Stimulated activated naive CD8-positive, alpha-beta T cell treated with anti-CD3 and anti-CD28 coated beads, Interleukin-15, amount 100 ng/mL, for 72 hours (primary cell): Measurements from ENCODE around the gene C8B.
A peak's percentile ranks its signal among the peaks of the same experiment; 100 is the strongest.

Experiments used
- ATAC-seq: fragments of 150-1000 bp; cut with Tn5 transposase; 2 replicates; pipeline ENCODE4 v1.10.0; 2021; ENCODE audit warnings: mild to moderate bottlenecking, moderate library complexity
- DNase-seq, 2 donors: peaks; one replicate each; pipeline ENCODE4 v3.0.0; 2021 to 2022
- H3K27ac Mint-ChIP-seq, 2 donors: one replicate each; pipeline ENCODE4 v1.8.0; 2022; ENCODE audit warnings: mild to moderate bottlenecking in 2 of 2, mixed read lengths in 2 of 2, moderate library complexity in 2 of 2
- H3K27me3 Mint-ChIP-seq: one replicate; pipeline ENCODE4 v1.8.0; 2022; ENCODE audit warnings: mixed read lengths
- H3K4me1 Mint-ChIP-seq: one replicate; pipeline ENCODE4 v1.8.0; 2022; ENCODE audit warnings: mild to moderate bottlenecking, mixed read lengths
- H3K4me3 Mint-ChIP-seq, 2 donors: one replicate each; pipeline ENCODE4 v1.8.0; 2022; ENCODE audit warnings: mild to moderate bottlenecking in 2 of 2, mixed read lengths in 2 of 2, moderate library complexity in 1 of 2
- H3K9me3 Mint-ChIP-seq, 2 donors: one replicate each; pipeline ENCODE4 v1.8.0; 2022; ENCODE audit warnings: mixed read lengths in 2 of 2

The C8B gene

GRCh38 chr1:56979986-56980755, 14.4 kb upstream of the C8B start:
- no peak overlapping the region for H3K27ac Mint-ChIP-seq
- peaks cover 32% of the 10 kb centered on the region for H3K27me3 Mint-ChIP-seq
- DNase-seq: no peak
- H3K9me3 Mint-ChIP-seq: peaks cover 0 to 7% of the 10 kb centered on the region in 2 donors
- H3K4me3 Mint-ChIP-seq: no peak overlapping the region
- H3K4me1 Mint-ChIP-seq: no peaks in the 10 kb centered on the region
- ATAC-seq: no peak

GRCh38 chr1:56978819-56979218, 13.0 kb upstream of the C8B start:
- peaks cover 0 to 7% of the 10 kb centered on the region in 2 donors for H3K9me3 Mint-ChIP-seq
- no peak for ATAC-seq
- no peak overlapping the region for H3K4me3 Mint-ChIP-seq

GRCh38 chr1:56977910-56978309, 12.1 kb upstream of the C8B start:
- DNase-seq (no peak), ATAC-seq (no peak)
- peaks cover 0 to 7% of the 10 kb centered on the region in 2 donors for H3K9me3 Mint-ChIP-seq
- no peaks in the 10 kb centered on the region for H3K4me1 Mint-ChIP-seq
- no peak overlapping the region for H3K4me3 Mint-ChIP-seq
- H3K27me3 Mint-ChIP-seq: peaks cover 32% of the 10 kb centered on the region
- H3K27ac Mint-ChIP-seq: no peak overlapping the region

More at GRCh38 chr1:56978819-56979218, 13.0 kb upstream of the C8B start:
- DNase-seq: no peak
- Mint-ChIP-seq H3K27me3 (peaks cover 32% of the 10 kb centered on the region), H3K4me1 (no peaks in the 10 kb centered on the region), H3K27ac (no peak overlapping the region)

- DNase-seq (no peak), ATAC-seq (no peak)
- Mint-ChIP-seq H3K4me3 (no peak overlapping the region), H3K27me3 (peaks cover 17% of the 10 kb centered on the region), H3K9me3 (peaks cover 0 to 7% of the 10 kb centered on the region in 2 donors), H3K27ac (no peak overlapping the region), H3K4me1 (no peaks in the 10 kb centered on the region)
These were observed 9.6 kb upstream of the C8B start for GRCh38 chr1:56975446-56975845.

- Mint-ChIP-seq H3K4me3 (no peak overlapping the region), H3K27ac (no peak overlapping the region), H3K4me1 (no peaks in the 10 kb centered on the region), H3K27me3 (peaks cover 8% of the 10 kb centered on the region), H3K9me3 (peaks cover 0 to 7% of the 10 kb centered on the region in 2 donors)
- no peak for DNase-seq
- no peak for ATAC-seq
These were observed 8.3 kb upstream of the C8B start for GRCh38 chr1:56973923-56974742.

DNA sequence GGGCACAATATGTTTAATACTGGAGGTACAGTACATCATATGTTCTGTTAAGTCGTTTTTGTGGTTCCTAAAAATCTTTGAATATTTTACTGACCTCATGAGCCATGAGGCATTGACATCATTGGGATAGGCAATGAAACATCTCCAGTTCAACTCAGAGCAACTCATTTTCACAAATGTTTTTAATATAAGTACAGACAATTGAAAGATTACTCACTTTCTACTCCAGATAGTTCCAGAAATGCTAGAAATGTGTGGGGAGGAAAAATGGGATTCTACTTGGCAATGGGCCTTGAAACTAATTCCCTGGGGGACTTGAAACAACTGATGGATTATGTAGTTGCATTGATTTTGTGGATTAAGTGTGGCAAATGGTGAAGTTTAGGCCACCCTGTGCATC, 7.2 kb upstream of the C8B start:
- no peak overlapping the region for H3K27ac Mint-ChIP-seq
- peaks cover 0 to 12% of the 10 kb centered on the region in 2 donors for H3K9me3 Mint-ChIP-seq
- no peaks in the 10 kb centered on the region for H3K4me1 Mint-ChIP-seq
- peaks cover 8% of the 10 kb centered on the region for H3K27me3 Mint-ChIP-seq
- no peak overlapping the region for H3K4me3 Mint-ChIP-seq
- DNase-seq (no peak), ATAC-seq (no peak)

DNA sequence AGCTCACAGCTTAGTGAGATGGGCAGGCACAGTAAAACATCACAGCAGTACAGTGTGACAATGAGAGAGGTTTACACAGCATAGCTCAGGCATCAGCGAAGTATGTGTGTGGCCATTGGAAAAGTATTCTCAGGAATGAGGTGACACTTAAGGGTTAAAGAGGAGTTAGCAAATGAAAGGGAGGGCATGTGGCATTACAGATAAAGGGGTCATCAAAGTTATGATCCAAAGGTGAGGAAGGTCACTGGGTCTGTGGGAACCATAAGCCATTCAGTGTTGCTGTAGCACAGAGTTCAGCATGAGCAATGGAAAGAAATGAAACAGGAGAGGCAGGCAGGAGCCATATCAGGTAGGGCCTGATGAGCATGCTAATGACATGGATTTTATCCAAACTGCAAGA, 4.5 kb upstream of the C8B start:
- Mint-ChIP-seq H3K4me1 (no peaks in the 10 kb centered on the region), H3K4me3 (no peak overlapping the region), H3K27ac (no peak overlapping the region), H3K27me3 (peaks cover under 1% of the 10 kb centered on the region), H3K9me3 (peaks cover 0 to 5% of the 10 kb centered on the region in 2 donors)
- DNase-seq (no peak), ATAC-seq (no peak)

DNA sequence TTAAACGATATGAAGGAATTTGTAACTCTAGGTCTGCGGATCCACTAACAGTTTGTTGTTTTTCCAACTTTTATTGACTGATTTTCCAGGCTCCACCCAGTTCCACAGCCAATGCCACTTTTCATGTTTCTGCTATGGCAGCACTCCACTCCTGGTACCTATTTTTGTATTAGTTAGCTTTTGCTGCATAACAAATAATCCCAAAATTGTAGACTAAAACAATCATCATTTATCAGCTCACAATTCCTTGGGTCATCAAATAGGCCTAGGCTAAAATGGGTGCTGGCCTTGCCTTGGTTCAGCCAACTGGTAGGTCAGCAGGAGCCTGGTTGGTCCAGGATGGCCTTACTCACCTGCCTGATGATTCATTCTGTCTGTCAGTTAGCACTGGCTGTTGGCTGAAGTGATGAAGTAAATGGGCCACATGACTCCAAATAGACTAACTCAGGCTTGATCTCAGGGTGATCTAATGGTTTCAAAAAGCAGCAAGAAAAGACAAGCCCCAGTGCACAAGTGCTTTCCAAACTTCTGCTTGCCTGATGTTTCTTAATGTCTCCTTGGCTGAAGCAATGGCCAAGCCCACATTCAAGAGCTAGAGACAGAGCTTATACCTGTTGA, 3.2 kb upstream of the C8B start:
- no peak overlapping the region for H3K4me3 Mint-ChIP-seq
- ATAC-seq (no peak), DNase-seq (no peak)
- no peaks in the 10 kb centered on the region for H3K4me1 Mint-ChIP-seq
- H3K27ac Mint-ChIP-seq: no peak overlapping the region
- H3K9me3 Mint-ChIP-seq: peaks cover 4 to 11% of the 10 kb centered on the region in 2 donors
- H3K27me3 Mint-ChIP-seq: peaks cover 13% of the 10 kb centered on the region

GRCh38 chr1:56967900-56968832, 2.4 kb upstream of the C8B start:
- no peak for DNase-seq
- Mint-ChIP-seq H3K4me3 (no peak overlapping the region), H3K27ac (no peak overlapping the region), H3K27me3 (peaks cover 13% of the 10 kb centered on the region), H3K4me1 (no peaks in the 10 kb centered on the region), H3K9me3 (peaks cover 4 to 11% of the 10 kb centered on the region in 2 donors)
- ATAC-seq: no peak

DNA sequence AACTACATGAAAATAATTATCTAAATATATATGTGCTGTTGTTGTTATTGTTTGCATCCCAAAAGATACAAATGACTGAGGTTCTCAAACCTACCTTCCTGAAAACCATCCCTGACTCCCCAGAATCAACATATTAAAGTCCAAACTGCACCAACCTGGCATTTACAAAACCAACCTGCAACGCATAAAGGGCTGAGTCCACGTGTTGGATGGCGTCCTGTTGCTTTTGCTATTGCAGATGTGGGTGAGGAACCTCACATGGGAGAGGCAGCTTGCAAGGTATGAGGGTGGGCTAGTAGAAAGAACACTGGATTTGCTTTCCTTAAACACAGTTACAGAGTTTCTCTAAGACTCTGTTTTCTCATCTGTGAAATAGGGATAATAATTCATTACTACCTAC, 1.5 kb upstream of the C8B start:
- DNase-seq (no peak), ATAC-seq (no peak)
- H3K4me3 Mint-ChIP-seq: no peak overlapping the region
- H3K4me1 Mint-ChIP-seq: no peaks in the 10 kb centered on the region
- peaks cover 13% of the 10 kb centered on the region for H3K27me3 Mint-ChIP-seq
- peaks cover 4 to 11% of the 10 kb centered on the region in 2 donors for H3K9me3 Mint-ChIP-seq
- peak overlapping the region in 1 of 2 donors; percentile 43 for H3K27ac Mint-ChIP-seq

DNA sequence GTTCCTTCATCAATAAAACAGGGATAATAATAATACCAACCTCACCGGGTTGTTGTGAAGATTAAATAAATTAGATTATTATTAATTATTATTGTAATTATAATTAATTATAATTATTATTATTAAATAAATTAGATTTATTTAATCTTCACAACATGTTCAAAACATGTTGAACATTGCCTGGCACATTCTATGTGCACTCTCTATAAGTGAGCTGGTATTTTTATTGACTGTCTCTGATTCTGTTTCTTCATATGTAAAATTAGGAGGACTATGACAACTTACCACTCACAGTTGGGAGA, 834 bp upstream of the C8B start:
- DNase-seq (no peak), ATAC-seq (no peak)
- H3K9me3 Mint-ChIP-seq: peaks cover 4 to 11% of the 10 kb centered on the region in 2 donors
- H3K4me3 Mint-ChIP-seq: no peak overlapping the region
- peaks cover 13% of the 10 kb centered on the region for H3K27me3 Mint-ChIP-seq
- H3K27ac Mint-ChIP-seq: no peak overlapping the region
- no peaks in the 10 kb centered on the region for H3K4me1 Mint-ChIP-seq

- DNase-seq: no peak
- H3K27ac Mint-ChIP-seq: no peak overlapping the region
- ATAC-seq: no peak
These were observed 624 bp downstream of the C8B start for GRCh38 chr1:56965191-56965590.

DNA sequence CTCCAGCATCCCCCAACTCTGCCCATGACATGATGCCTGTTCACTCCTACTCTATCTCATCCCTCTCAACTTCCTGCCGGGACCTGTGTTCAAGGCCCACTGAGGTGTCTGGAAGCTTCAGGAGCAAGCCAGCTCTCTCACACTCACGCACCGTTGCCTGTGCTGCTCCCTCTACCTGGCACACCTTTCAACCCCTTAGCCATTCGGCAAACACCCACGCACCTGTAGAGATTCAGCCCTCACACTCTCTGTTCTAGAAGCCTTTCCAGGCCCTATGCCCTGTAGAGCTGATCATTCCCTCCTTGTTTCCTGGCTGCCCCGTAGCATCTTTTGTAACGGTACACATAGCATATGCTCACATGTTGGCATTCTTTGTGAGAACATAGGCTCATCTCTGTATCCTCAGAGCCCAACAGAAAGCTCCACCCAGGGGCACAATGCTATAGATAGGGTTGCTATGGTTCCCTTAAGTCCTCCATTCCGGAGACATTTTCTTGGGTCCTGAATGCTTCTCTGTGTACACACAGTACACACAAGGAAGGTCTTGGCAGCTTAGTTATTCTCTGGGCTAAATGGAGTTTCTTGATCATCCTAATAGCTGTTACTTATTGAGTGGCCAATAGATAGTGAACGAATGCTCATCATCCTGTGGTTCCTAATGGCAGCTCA, 1.3 kb downstream of the C8B start:
- Mint-ChIP-seq H3K27ac (peak overlapping the region in 1 of 2 donors; percentile 20), H3K4me1 (no peaks in the 10 kb centered on the region), H3K4me3 (no peak overlapping the region), H3K9me3 (peaks cover 4 to 11% of the 10 kb centered on the region in 2 donors), H3K27me3 (peaks cover 13% of the 10 kb centered on the region)
- ATAC-seq (peak; percentile 15), DNase-seq (no peak)

More at GRCh38 chr1:56965191-56965590, 624 bp downstream of the C8B start:
- Mint-ChIP-seq H3K4me1 (no peaks in the 10 kb centered on the region), H3K9me3 (peaks cover 4 to 11% of the 10 kb centered on the region in 2 donors), H3K27me3 (peaks cover 13% of the 10 kb centered on the region), H3K4me3 (no peak overlapping the region)

DNA sequence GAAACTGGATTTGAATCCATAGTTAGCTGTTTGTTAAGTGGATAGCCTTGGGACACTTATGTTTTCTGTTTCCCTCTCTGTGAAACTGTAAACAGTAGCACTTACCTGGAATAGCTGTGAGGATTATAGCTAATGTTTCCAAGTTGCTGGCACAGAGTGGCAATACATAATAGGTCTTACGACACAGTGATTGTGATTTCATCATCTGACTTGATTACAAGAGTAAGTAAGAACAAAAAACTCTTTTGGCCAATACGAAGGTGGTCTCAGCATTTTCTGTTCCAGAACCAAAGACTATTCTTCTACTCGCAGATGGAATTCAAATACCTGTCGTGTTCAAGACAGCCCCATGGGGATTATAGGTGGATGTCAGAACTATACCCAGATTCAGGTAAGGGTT, 2.1 kb downstream of the C8B start:
- Mint-ChIP-seq H3K4me1 (no peaks in the 10 kb centered on the region), H3K27ac (no peak overlapping the region), H3K4me3 (no peak overlapping the region), H3K9me3 (peaks cover 4 to 14% of the 10 kb centered on the region in 2 donors), H3K27me3 (peaks cover 13% of the 10 kb centered on the region)
- ATAC-seq (no peak), DNase-seq (no peak)

- ATAC-seq: no peak
- Mint-ChIP-seq H3K27ac (no peak overlapping the region), H3K4me1 (no peaks in the 10 kb centered on the region), H3K4me3 (no peak overlapping the region), H3K9me3 (peaks cover 4 to 12% of the 10 kb centered on the region in 2 donors), H3K27me3 (peaks cover 21% of the 10 kb centered on the region)
- no peak for DNase-seq
These were observed 4.4 kb downstream of the C8B start for GRCh38 chr1:56961426-56961825.
